ENCODE measurements around the gene RABIF.

Gene RABIF

GRCh38 chr1:202844935-202845334 is 44.0 kb downstream of the RABIF start:
- no peaks in the 10 kb centered on the region for H4K20me1 ChIP-seq (ENCODE audit: insufficient read depth, low read length)
- H3K9ac ChIP-seq (ENCODE audit: low read depth, low read length) = no peak overlapping the region
- ATAC-seq (ENCODE audit: insufficient read depth, low read depth) = no peak
- no peak for DNase-seq
- no peaks in the 10 kb centered on the region for H3K9me3 ChIP-seq (ENCODE audit: insufficient read depth, low read length, severe bottlenecking)
- H3K36me3 ChIP-seq (ENCODE audit: insufficient read depth, low read length) = no peaks in the 10 kb centered on the region
- no peak overlapping the region for H2AFZ ChIP-seq (ENCODE audit: low read depth, low read length)
- H3K4me1 ChIP-seq (ENCODE audit: insufficient read depth, low read length) = no peaks in the 10 kb centered on the region
- H3K4me2 ChIP-seq (ENCODE audit: insufficient read depth, low read length) = no peak overlapping the region
- no peaks in the 10 kb centered on the region for H3K79me2 ChIP-seq (ENCODE audit: insufficient read depth, low read length)
- TF ChIP-seq EZH2 (IDR thresholded peaks at IDR 0.05; ENCODE audit: borderline replicate concordance, low read depth, low read length, severe bottlenecking) (no peak), CTCF (IDR thresholded peaks at IDR 0.05; ENCODE audit: borderline replicate concordance, extremely low read depth, low read length, poor library complexity, severe bottlenecking) (no peak)
- no peak overlapping the region for H3K4me3 ChIP-seq (ENCODE audit: low read depth in 1 of 2, low read length in 2 of 2)
- peaks cover 6% of the 10 kb centered on the region for H3K27me3 ChIP-seq (ENCODE audit: insufficient read depth, low read length, poor library complexity)
- no peak overlapping the region for H3K27ac ChIP-seq (ENCODE audit: low read length)

DNA sequence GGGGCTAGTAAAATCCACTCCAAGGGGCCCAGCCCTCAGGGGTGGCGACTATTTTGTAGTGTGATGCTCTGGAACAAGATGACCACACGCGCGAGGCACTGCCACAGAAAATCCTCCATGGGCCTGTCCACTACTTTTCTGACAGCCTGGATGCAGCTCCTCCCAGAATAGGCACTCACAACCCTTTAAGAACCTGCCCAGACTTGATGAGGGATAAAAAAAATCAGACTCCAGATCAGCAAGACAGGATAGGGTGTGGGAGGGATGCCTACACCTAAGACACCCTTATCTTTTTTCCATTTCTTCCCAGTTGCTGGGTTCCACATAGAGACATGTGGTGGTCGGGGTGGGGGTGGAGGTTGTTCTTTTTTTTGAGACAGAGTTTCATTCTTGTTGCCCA is 44.7 kb downstream of the RABIF start:
- no peaks in the 10 kb centered on the region for H3K9me3 ChIP-seq (ENCODE audit: insufficient read depth, low read length, severe bottlenecking)
- no peak for TF ChIP-seq EZH2 (IDR thresholded peaks at IDR 0.05; ENCODE audit: borderline replicate concordance, low read depth, low read length, severe bottlenecking)
- TF ChIP-seq CTCF (IDR thresholded peaks at IDR 0.05; ENCODE audit: borderline replicate concordance, extremely low read depth, low read length, poor library complexity, severe bottlenecking) = no peak
- no peak overlapping the region for H2AFZ ChIP-seq (ENCODE audit: low read depth, low read length)
- H3K27me3 ChIP-seq (ENCODE audit: insufficient read depth, low read length, poor library complexity) = peaks cover 6% of the 10 kb centered on the region
- no peak for ATAC-seq (ENCODE audit: insufficient read depth, low read depth)
- H3K4me3 ChIP-seq (ENCODE audit: low read depth in 1 of 2, low read length in 2 of 2) = no peak overlapping the region
- H3K9ac ChIP-seq (ENCODE audit: low read depth, low read length) = no peak overlapping the region
- H3K4me2 ChIP-seq (ENCODE audit: insufficient read depth, low read length) = no peak overlapping the region
- H3K79me2 ChIP-seq (ENCODE audit: insufficient read depth, low read length) = no peaks in the 10 kb centered on the region
- no peak overlapping the region for H3K27ac ChIP-seq (ENCODE audit: low read length)
- no peaks in the 10 kb centered on the region for H3K36me3 ChIP-seq (ENCODE audit: insufficient read depth, low read length)
- no peaks in the 10 kb centered on the region for H3K4me1 ChIP-seq (ENCODE audit: insufficient read depth, low read length)
- H4K20me1 ChIP-seq (ENCODE audit: insufficient read depth, low read length) = no peaks in the 10 kb centered on the region
- DNase-seq = no peak

- H3K9me3 ChIP-seq (ENCODE audit: insufficient read depth, low read length, severe bottlenecking) = no peaks in the 10 kb centered on the region
- TF ChIP-seq EZH2 (IDR thresholded peaks at IDR 0.05; ENCODE audit: borderline replicate concordance, low read depth, low read length, severe bottlenecking) (no peak), CTCF (IDR thresholded peaks at IDR 0.05; ENCODE audit: borderline replicate concordance, extremely low read depth, low read length, poor library complexity, severe bottlenecking) (no peak)
- no peak overlapping the region for H3K4me3 ChIP-seq (ENCODE audit: low read depth in 1 of 2, low read length in 2 of 2)
- no peak for ATAC-seq (ENCODE audit: insufficient read depth, low read depth)
- no peaks in the 10 kb centered on the region for H3K4me1 ChIP-seq (ENCODE audit: insufficient read depth, low read length)
- no peak overlapping the region for H2AFZ ChIP-seq (ENCODE audit: low read depth, low read length)
- no peaks in the 10 kb centered on the region for H4K20me1 ChIP-seq (ENCODE audit: insufficient read depth, low read length)
- no peak overlapping the region for H3K27ac ChIP-seq (ENCODE audit: low read length)
- no peak overlapping the region for H3K4me2 ChIP-seq (ENCODE audit: insufficient read depth, low read length)
- no peak overlapping the region for H3K9ac ChIP-seq (ENCODE audit: low read depth, low read length)
- no peaks in the 10 kb centered on the region for H3K36me3 ChIP-seq (ENCODE audit: insufficient read depth, low read length)
- no peaks in the 10 kb centered on the region for H3K79me2 ChIP-seq (ENCODE audit: insufficient read depth, low read length)
- H3K27me3 ChIP-seq (ENCODE audit: insufficient read depth, low read length, poor library complexity) = peaks cover 6% of the 10 kb centered on the region
- no peak for DNase-seq
Measured at GRCh38 chr1:202843081-202843480, 45.9 kb downstream of the RABIF start.

- H3K27ac ChIP-seq (ENCODE audit: low read length) = no peak overlapping the region
- DNase-seq (no peak), ATAC-seq (ENCODE audit: insufficient read depth, low read depth) (no peak)
- TF ChIP-seq EZH2 (IDR thresholded peaks at IDR 0.05; ENCODE audit: borderline replicate concordance, low read depth, low read length, severe bottlenecking) = no peak
- TF ChIP-seq CTCF (IDR thresholded peaks at IDR 0.05; ENCODE audit: borderline replicate concordance, extremely low read depth, low read length, poor library complexity, severe bottlenecking) = no peak
- no peak overlapping the region for H3K9ac ChIP-seq (ENCODE audit: low read depth, low read length)
- no peaks in the 10 kb centered on the region for H3K4me1 ChIP-seq (ENCODE audit: insufficient read depth, low read length)
- no peaks in the 10 kb centered on the region for H3K9me3 ChIP-seq (ENCODE audit: insufficient read depth, low read length, severe bottlenecking)
- H3K36me3 ChIP-seq (ENCODE audit: insufficient read depth, low read length) = no peaks in the 10 kb centered on the region
- no peak overlapping the region for H3K4me3 ChIP-seq (ENCODE audit: low read depth in 1 of 2, low read length in 2 of 2)
- no peak overlapping the region for H2AFZ ChIP-seq (ENCODE audit: low read depth, low read length)
- H3K4me2 ChIP-seq (ENCODE audit: insufficient read depth, low read length) = no peak overlapping the region
- H4K20me1 ChIP-seq (ENCODE audit: insufficient read depth, low read length) = no peaks in the 10 kb centered on the region; the same call in 1 of the 2 replicates
- H3K27me3 ChIP-seq (ENCODE audit: insufficient read depth, low read length, poor library complexity) = peaks cover 28% of the 10 kb centered on the region
- no peaks in the 10 kb centered on the region for H3K79me2 ChIP-seq (ENCODE audit: insufficient read depth, low read length)
Measured at GRCh38 chr1:202837746-202838262, 51.1 kb downstream of the RABIF start.

Measured in DND-41 (cell line).